ENCODE results near the gene BTBD16. TPM values are rescaled to one million over a fixed set of nuclear protein-coding genes. Genes with fewer than 3 reads are reported as not detected.

BTBD16 gene
- polyA plus RNA-seq, 3 donors, result not detected

- H3K4me1 Mint-ChIP-seq, result peaks cover 6% of the 10 kb centered on the region
- no peaks in the 10 kb centered on the region for H3K9me3 ChIP-seq (replicated peaks in 1 of 2; ENCODE audit: control insufficient read depth in 1 of 2, insufficient read depth in 1 of 2, low read length in 2 of 2)
- no peaks in the 10 kb centered on the region for H3K36me3 ChIP-seq (replicated peaks in 1 of 2; ENCODE audit: control insufficient read depth in 1 of 2, insufficient read depth in 2 of 2, low read length in 2 of 2)
- no peaks in the 10 kb centered on the region for H3K27me3 ChIP-seq (ENCODE audit: control insufficient read depth in 2 of 2, insufficient read depth in 2 of 2, low read length in 2 of 2)
- no peak overlapping the region for H3K4me3 ChIP-seq (replicated peaks in 1 of 3; ENCODE audit: low read depth in 2 of 3, low read length in 3 of 3)
- H3K4me3 Mint-ChIP-seq, result no peak overlapping the region
- peaks cover 0 to 1% (median 0%) of the 10 kb centered on the region in 7 donors for H3K9me3 Mint-ChIP-seq
- intact Hi-C loops (cut with micrococcal nuclease), result loop anchor here in 1 of 2 donors (5.0 kb wide), 1 partner anchor 88 kb away; no protein-coding TSS in a partner anchor
- peaks cover 0 to 3% of the 10 kb centered on the region in 2 donors for H3K4me1 ChIP-seq (ENCODE audit: control insufficient read depth in 1 of 2, insufficient read depth in 2 of 2, low read length in 2 of 2)
- no peak for DNase-seq
- no peak overlapping the region for H3K4me2 ChIP-seq (replicated peaks; ENCODE audit: extremely low read depth, low read length, poor library complexity, severe bottlenecking)
- peaks cover 2 to 10% (median 5%) of the 10 kb centered on the region in 3 donors for H3K27me3 Mint-ChIP-seq (ENCODE audit: low read depth in 3 of 3)
- H3K27ac ChIP-seq (ENCODE audit: low read depth in 1 of 2, low read length in 2 of 2), result no peak overlapping the region
- no peaks in the 10 kb centered on the region for H3K36me3 Mint-ChIP-seq
- no peak overlapping the region for H3K9ac ChIP-seq (ENCODE audit: insufficient read depth, low read length, poor library complexity, severe bottlenecking)
- H2AFZ ChIP-seq (ENCODE audit: insufficient read depth, low read depth, low read length, poor library complexity, severe bottlenecking), result no peak overlapping the region
- H4K20me1 ChIP-seq (ENCODE audit: insufficient read depth, low read length), result no peaks in the 10 kb centered on the region
- 100% methylated on average over 2 of the region's 9 CpGs for WGBS (ENCODE audit: insufficient coverage)
- no peak overlapping the region for H3K27ac Mint-ChIP-seq
- no peaks in the 10 kb centered on the region for H3K79me2 ChIP-seq (ENCODE audit: insufficient read depth, low read length)
- TF ChIP-seq, protein P1, sequence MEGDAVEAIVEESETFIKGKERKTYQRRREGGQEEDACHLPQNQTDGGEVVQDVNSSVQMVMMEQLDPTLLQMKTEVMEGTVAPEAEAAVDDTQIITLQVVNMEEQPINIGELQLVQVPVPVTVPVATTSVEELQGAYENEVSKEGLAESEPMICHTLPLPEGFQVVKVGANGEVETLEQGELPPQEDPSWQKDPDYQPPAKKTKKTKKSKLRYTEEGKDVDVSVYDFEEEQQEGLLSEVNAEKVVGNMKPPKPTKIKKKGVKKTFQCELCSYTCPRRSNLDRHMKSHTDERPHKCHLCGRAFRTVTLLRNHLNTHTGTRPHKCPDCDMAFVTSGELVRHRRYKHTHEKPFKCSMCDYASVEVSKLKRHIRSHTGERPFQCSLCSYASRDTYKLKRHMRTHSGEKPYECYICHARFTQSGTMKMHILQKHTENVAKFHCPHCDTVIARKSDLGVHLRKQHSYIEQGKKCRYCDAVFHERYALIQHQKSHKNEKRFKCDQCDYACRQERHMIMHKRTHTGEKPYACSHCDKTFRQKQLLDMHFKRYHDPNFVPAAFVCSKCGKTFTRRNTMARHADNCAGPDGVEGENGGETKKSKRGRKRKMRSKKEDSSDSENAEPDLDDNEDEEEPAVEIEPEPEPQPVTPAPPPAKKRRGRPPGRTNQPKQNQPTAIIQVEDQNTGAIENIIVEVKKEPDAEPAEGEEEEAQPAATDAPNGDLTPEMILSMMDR (IDR thresholded peaks at IDR 0.05), result no peak
These were observed 73.7 kb downstream of the BTBD16 start for GRCh38 chr10:122344741-122345258.

DNA sequence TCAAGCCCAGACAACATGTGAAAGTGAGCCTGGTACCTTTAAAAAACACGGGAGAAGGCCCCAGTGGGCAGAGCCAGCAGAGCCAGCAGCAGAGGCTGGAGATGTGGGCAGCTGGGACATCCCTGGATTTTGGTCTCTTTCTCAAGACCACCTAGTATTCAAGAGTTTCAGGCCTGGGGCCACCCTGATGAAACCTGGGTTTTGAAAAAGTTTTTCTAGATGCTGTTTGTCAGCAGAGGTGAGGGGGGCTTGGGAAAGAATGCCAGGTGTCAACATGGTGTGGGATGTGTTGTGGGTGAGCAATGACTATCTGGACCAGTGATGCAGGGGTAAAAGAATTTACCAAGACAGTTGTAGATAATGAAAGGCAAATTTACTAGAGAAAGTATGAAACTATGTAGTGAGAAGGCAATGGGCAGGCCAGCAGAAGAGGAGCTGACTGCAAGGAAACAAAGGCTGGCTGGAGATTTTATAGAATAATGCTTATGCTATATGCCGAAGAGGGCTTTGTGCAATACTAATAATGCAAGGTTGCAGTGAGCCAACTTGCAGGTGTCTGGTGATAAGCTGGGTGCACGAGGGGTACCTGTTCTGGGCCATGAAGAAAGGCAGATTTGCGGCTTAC, 75.3 kb downstream of the BTBD16 start:
- intact Hi-C loops (cut with micrococcal nuclease), result no loop called here
- Mint-ChIP-seq H3K27me3 (ENCODE audit: low read depth in 3 of 3) (peaks cover 2 to 10% (median 5%) of the 10 kb centered on the region in 3 donors), H3K9me3 (peaks cover 0 to 3% (median 0%) of the 10 kb centered on the region in 7 donors), H3K4me3 (no peak overlapping the region), H3K36me3 (no peaks in the 10 kb centered on the region), H3K27ac (no peak overlapping the region), H3K4me1 (peaks cover 1% of the 10 kb centered on the region)
- Histone ChIP-seq H3K27me3 (ENCODE audit: control insufficient read depth in 2 of 2, insufficient read depth in 2 of 2, low read length in 2 of 2) (no peaks in the 10 kb centered on the region), H3K36me3 (replicated peaks in 1 of 2; ENCODE audit: control insufficient read depth in 1 of 2, insufficient read depth in 2 of 2, low read length in 2 of 2) (no peaks in the 10 kb centered on the region), H4K20me1 (ENCODE audit: insufficient read depth, low read length) (no peaks in the 10 kb centered on the region), H2AFZ (ENCODE audit: insufficient read depth, low read depth, low read length, poor library complexity, severe bottlenecking) (no peak overlapping the region), H3K9me3 (replicated peaks in 1 of 2; ENCODE audit: control insufficient read depth in 1 of 2, insufficient read depth in 1 of 2, low read length in 2 of 2) (no peaks in the 10 kb centered on the region), H3K4me2 (replicated peaks; ENCODE audit: extremely low read depth, low read length, poor library complexity, severe bottlenecking) (no peak overlapping the region), H3K4me1 (ENCODE audit: control insufficient read depth in 1 of 2, insufficient read depth in 2 of 2, low read length in 2 of 2) (peaks cover 0 to 2% of the 10 kb centered on the region in 2 donors), H3K4me3 (replicated peaks in 1 of 3; ENCODE audit: low read depth in 2 of 3, low read length in 3 of 3) (no peak overlapping the region), H3K9ac (ENCODE audit: insufficient read depth, low read length, poor library complexity, severe bottlenecking) (no peak overlapping the region), H3K27ac (ENCODE audit: low read depth in 1 of 2, low read length in 2 of 2) (no peak overlapping the region), H3K79me2 (ENCODE audit: insufficient read depth, low read length) (no peaks in the 10 kb centered on the region)
- DNase-seq, result no peak
- 81% methylated on average over 2 of the region's 4 CpGs for WGBS (ENCODE audit: insufficient coverage)
- TF ChIP-seq, protein P1 (IDR thresholded peaks at IDR 0.05), result no peak
